Measurements from ENCODE around the gene ZNF638. TPM values are rescaled to one million over a fixed set of nuclear protein-coding genes. Genes with fewer than 3 reads are reported as not detected.

Gene ZNF638
- total and polyA plus RNA-seq, 2 donors (not counting 3 experiments of a cell fraction or from before 2014, with no cell fraction given), result 36.4 to 111 TPM

DNA sequence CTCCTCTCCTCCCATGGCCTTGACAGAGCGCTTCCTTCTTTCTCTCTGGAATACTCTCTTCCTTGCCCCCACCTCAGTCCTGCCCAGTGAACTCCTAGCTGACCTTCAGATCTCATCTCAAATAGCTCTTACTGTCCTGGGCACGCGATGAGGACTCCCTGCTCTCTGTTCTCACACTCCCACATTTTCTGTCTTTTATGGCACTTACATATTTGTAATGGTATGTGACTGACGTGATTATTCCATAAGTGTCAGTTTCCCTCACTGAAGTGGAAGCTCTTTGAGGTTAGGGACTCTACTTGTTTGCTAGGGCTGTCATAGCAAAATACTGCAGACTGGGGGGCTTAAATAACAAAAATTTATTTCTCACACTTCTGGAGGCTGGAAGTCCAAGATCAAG lies 120.1 kb downstream of the ZNF638 start:
- Histone ChIP-seq H3K9me1 (replicated peaks; ENCODE audit: control insufficient read depth, extremely low read depth, insufficient read depth, low read length) (no peaks in the 10 kb centered on the region), H2AFZ (ENCODE audit: low read depth, low read length) (no peak overlapping the region), H3K27ac (ENCODE audit: insufficient read depth, low read depth, low read length) (no peak overlapping the region), H3K27me3 (ENCODE audit: control insufficient read depth in 2 of 2, insufficient read depth in 2 of 2, low read length in 2 of 2) (no peaks in the 10 kb centered on the region), H3K9ac (replicated peaks; ENCODE audit: extremely low read depth, insufficient read depth, low read length) (no peak overlapping the region), H3K4me2 (ENCODE audit: insufficient read depth, low read length) (no peak overlapping the region), H3K4me1 (ENCODE audit: control insufficient read depth, extremely low read depth, insufficient read depth, low read length) (peaks cover 45% of the 10 kb centered on the region), H3K4me3 (replicated peaks in 1 of 3; ENCODE audit: insufficient read depth in 1 of 3, low read depth in 1 of 3, low read length in 3 of 3) (no peak overlapping the region), H3K36me3 (ENCODE audit: control insufficient read depth in 2 of 2, extremely low read depth in 1 of 2, insufficient read depth in 2 of 2, low read length in 2 of 2) (no peaks in the 10 kb centered on the region), H4K20me1 (replicated peaks; ENCODE audit: control insufficient read depth, extremely low read depth, insufficient read depth, low read length) (no peaks in the 10 kb centered on the region), H3K79me2 (ENCODE audit: control insufficient read depth, insufficient read depth, low read length) (no peaks in the 10 kb centered on the region), H3K9me3 (replicated peaks; ENCODE audit: control insufficient read depth, insufficient read depth, low read length) (no peaks in the 10 kb centered on the region)
- TF ChIP-seq, protein P1, sequence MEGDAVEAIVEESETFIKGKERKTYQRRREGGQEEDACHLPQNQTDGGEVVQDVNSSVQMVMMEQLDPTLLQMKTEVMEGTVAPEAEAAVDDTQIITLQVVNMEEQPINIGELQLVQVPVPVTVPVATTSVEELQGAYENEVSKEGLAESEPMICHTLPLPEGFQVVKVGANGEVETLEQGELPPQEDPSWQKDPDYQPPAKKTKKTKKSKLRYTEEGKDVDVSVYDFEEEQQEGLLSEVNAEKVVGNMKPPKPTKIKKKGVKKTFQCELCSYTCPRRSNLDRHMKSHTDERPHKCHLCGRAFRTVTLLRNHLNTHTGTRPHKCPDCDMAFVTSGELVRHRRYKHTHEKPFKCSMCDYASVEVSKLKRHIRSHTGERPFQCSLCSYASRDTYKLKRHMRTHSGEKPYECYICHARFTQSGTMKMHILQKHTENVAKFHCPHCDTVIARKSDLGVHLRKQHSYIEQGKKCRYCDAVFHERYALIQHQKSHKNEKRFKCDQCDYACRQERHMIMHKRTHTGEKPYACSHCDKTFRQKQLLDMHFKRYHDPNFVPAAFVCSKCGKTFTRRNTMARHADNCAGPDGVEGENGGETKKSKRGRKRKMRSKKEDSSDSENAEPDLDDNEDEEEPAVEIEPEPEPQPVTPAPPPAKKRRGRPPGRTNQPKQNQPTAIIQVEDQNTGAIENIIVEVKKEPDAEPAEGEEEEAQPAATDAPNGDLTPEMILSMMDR (IDR thresholded peaks at IDR 0.05; ENCODE audit: extremely low read depth in 1 of 2, insufficient read depth in 1 of 2, low read depth in 1 of 2, low read length in 2 of 2), result no peak
- TF ChIP-seq GATA2 (IDR thresholded peaks at IDR 0.05; ENCODE audit: insufficient read depth, insufficient read length, low read depth, low read length) (no peak), EZH2 (IDR thresholded peaks at IDR 0.05; ENCODE audit: borderline replicate concordance, low read depth, low read length, severe bottlenecking) (no peak), JUN (IDR thresholded peaks at IDR 0.05; ENCODE audit: borderline replicate concordance, insufficient read depth, insufficient read length, low read depth) (no peak), FOS (IDR thresholded peaks at IDR 0.05; ENCODE audit: borderline replicate concordance, insufficient read depth, low read length) (no peak), POLR2AphosphoS5 (IDR thresholded peaks at IDR 0.05; ENCODE audit: insufficient read depth, low read depth, low read length) (no peak), MYC (IDR thresholded peaks at IDR 0.05; ENCODE audit: low read depth, low read length) (no peak)
- TF ChIP-seq, protein P2, sequence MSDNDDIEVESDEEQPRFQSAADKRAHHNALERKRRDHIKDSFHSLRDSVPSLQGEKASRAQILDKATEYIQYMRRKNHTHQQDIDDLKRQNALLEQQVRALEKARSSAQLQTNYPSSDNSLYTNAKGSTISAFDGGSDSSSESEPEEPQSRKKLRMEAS (IDR thresholded peaks at IDR 0.05; ENCODE audit: insufficient read depth, insufficient read length), result no peak
- BruUV-seq (replicated peaks), result no TSS peak
- DNase-seq (ENCODE audit: low read depth, low spot score), result no peak
- dilution Hi-C loops (cut with MboI; ENCODE audit: extremely low pct_ligation_motif_present, low sequenced_read_pairs) (no loop called here), intact Hi-C loops (cut with micrococcal nuclease) (loop anchor here (1.0 to 10.0 kb wide), 2 partner anchors 8 to 153 kb away; no protein-coding TSS in a partner anchor)
- POLR2A ChIA-PET, result no interaction called here
- CTCF ChIA-PET, result interaction anchor here (0.8 to 5.0 kb wide), 4 partner anchors 9 to 152 kb away, joined by 3 to 32 read pairs (median 10); no protein-coding TSS in a partner anchor
- FAIRE-seq, result no peak

All from endothelial cell of umbilical vein (primary cell).